Activated naive CD8-positive, alpha-beta T cell (primary cell): ENCODE measurements around the gene TGM1.

Source experiments
- H3K27ac Mint-ChIP-seq: one replicate; pipeline ENCODE4 v1.8.0; 2021; ENCODE audit warnings: mixed read lengths
- H3K27me3 Mint-ChIP-seq: one replicate; pipeline ENCODE4 v1.8.0; 2021; ENCODE audit warnings: mixed read lengths
- H3K36me3 Mint-ChIP-seq: one replicate; pipeline ENCODE4 v1.8.0; 2021; ENCODE audit warnings: mixed read lengths
- H3K4me1 Mint-ChIP-seq: one replicate; pipeline ENCODE4 v1.8.0; 2021; ENCODE audit warnings: low read depth, mixed read lengths
- H3K4me3 Mint-ChIP-seq: one replicate; pipeline ENCODE4 v1.8.0; 2021; ENCODE audit warnings: mild to moderate bottlenecking, mixed read lengths
- H3K9me3 Mint-ChIP-seq: one replicate; pipeline ENCODE4 v1.8.0; 2021; ENCODE audit warnings: low read depth, mixed read lengths

TGM1 gene

DNA sequence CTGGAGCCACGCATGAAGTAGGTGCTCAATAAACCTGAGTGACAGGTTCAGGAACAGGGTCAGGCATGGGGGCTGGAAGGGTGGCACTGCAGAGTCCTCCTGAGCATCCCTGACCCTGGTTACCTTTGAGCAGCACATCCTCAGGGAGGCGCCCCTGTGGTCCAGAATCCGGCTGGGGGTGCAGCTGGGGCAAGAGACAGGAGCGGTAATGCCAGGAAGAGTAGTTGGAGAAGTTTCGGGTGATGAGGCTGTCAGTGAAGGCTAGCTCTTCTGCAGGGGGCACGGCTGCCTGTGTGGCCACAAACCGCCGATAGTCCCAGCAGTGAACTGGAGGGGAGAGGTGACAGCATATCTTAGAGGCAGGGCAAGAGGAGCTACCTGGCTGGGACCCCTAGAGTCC, 6.4 kb upstream of the TGM1 start:
- peaks cover 33% of the 10 kb centered on the region for H3K4me1 Mint-ChIP-seq
- peaks cover 5% of the 10 kb centered on the region for H3K36me3 Mint-ChIP-seq
- no peak overlapping the region for H3K4me3 Mint-ChIP-seq
- no peaks in the 10 kb centered on the region for H3K9me3 Mint-ChIP-seq
- H3K27me3 Mint-ChIP-seq, result no peaks in the 10 kb centered on the region
- H3K27ac Mint-ChIP-seq, result peak overlapping the region; percentile 34

DNA sequence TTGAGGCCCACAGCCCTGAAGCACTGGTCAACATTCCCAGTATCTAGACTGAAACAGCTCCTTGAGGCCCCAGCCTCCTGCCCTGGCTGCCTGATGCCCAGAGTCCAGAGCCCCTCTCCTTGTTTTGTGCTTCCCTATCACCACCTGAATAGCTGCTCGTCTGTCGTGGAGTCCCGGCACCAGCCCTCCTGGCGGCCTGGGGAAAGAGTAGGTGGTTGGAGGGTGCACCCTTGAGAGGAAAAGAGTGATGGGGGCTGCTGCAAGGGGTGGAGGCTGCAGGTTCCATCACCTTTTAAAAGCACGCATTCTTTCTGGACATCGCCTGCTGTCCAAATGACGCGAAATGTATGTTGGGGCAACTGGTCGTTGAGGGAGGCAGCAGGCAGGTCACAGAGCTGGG, 5.2 kb upstream of the TGM1 start:
- H3K4me1 Mint-ChIP-seq, result peaks cover 22% of the 10 kb centered on the region
- no peaks in the 10 kb centered on the region for H3K9me3 Mint-ChIP-seq
- H3K27me3 Mint-ChIP-seq, result no peaks in the 10 kb centered on the region
- H3K36me3 Mint-ChIP-seq, result peaks cover 3% of the 10 kb centered on the region
- no peak overlapping the region for H3K4me3 Mint-ChIP-seq
- H3K27ac Mint-ChIP-seq, result no peak overlapping the region

DNA sequence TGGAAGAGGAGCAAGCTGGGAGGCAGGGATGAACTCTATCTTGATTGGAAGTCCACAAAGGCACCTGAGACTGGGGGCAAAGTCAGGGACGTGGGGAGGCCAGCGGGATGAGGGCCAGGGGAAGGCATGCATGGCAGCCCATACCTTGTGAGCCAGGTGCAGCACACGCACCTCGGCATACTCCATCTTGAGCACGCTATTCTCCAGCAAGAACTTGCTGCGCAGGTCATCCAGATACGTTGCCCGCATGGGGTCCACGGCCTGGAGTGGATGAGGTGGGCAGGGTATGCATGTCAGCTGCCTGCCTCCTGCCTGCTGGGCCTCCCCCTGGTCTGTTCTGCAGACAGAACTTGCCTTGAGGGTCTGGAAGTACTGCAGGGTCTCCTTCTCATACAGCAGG, 4.5 kb upstream of the TGM1 start:
- Mint-ChIP-seq H3K36me3 (peaks cover 4% of the 10 kb centered on the region), H3K27ac (no peak overlapping the region), H3K27me3 (no peaks in the 10 kb centered on the region), H3K4me3 (no peak overlapping the region), H3K4me1 (peaks cover 18% of the 10 kb centered on the region), H3K9me3 (no peaks in the 10 kb centered on the region)

DNA sequence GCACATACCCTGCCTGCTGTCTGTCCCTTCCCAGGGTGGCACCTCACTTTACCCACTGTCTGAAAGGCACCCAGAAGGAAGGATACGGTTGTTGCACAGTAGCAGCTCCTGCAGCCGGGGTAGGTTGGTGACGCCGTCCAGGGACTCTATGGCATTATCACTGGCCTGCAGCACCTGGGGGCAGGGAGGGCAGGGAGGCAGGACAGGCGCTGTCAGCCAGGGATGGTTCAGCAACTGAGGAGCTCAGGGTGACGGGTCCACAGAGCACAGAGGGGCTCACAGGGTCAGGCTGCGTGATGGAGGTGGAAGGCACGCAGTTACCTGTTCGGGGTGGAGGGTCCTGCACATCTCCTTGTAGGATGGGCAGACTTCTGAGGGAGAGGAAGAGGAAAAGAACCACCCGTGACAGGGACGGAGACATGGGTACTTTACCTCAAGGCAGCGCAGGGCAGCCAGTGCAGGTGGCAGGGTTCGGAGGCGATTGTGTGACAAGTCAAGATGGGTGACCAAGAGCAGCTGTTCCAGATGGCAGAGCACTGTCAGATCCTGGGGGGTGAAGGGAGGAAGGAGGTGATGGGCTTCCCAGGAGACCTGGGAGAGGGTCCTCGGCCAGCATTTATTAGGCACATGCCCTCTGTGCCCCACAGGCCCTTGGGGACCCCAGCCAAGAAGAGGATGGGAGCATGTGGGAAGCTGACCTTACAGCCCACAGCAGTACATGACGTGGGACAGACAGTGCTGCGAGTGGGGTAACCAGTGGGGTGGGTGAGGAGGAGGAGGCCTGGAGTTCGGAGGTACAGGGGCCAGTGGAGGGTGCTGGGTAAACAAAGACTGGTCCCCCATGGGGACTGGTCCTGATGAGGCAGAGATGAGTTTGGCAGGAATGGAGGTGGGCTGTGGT, 3.6 kb upstream of the TGM1 start:
- H3K36me3 Mint-ChIP-seq, result peaks cover 5% of the 10 kb centered on the region
- no peaks in the 10 kb centered on the region for H3K27me3 Mint-ChIP-seq
- H3K4me3 Mint-ChIP-seq, result no peak overlapping the region
- no peak overlapping the region for H3K27ac Mint-ChIP-seq
- H3K9me3 Mint-ChIP-seq, result no peaks in the 10 kb centered on the region
- peaks cover 8% of the 10 kb centered on the region for H3K4me1 Mint-ChIP-seq

DNA sequence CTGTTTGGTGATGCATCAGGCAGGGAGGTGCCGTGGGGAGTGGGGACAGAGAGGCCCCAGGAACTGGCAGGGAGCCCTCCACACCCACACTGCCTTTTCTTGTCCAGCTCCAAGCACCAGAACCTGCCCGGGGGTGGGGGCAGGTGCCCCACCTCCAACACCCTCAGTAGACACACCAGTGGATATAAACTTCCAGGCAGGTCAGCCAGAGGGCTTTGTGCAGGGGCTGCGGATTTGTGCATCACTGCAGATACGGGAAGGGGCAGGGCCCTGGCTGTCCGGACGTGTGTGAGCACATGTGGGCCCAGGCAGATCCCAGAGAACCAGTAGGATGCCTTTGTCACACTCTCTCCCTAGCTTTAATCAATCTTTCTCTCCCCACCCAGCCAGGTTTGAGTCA, 1.3 kb upstream of the TGM1 start:
- Mint-ChIP-seq H3K4me1 (peaks cover 2% of the 10 kb centered on the region), H3K4me3 (no peak overlapping the region), H3K36me3 (peaks cover 5% of the 10 kb centered on the region), H3K27ac (no peak overlapping the region), H3K9me3 (no peaks in the 10 kb centered on the region), H3K27me3 (no peaks in the 10 kb centered on the region)

DNA sequence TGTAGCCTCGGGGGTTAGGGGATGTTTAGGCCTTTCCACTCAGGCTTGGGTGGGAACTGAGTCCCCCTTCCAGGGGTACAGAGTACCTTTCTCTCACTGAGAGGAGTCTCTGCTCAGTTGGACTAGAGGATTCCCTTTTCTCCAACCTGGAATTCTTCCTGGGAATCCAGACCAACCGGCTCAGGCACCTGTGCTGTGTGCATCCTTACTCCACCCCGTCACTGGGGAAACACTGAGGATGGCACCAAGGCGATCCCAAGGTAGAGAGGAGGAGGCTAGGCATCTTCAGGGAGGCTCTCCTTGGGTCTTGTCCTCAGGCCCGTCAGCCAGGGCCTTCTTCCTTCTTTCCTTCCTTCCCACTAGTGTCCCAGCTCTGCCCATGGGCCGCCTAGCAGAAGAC, 871 bp upstream of the TGM1 start:
- Mint-ChIP-seq H3K4me1 (peaks cover 2% of the 10 kb centered on the region), H3K4me3 (no peak overlapping the region), H3K27ac (no peak overlapping the region), H3K36me3 (peaks cover 5% of the 10 kb centered on the region), H3K9me3 (no peaks in the 10 kb centered on the region), H3K27me3 (no peaks in the 10 kb centered on the region)

DNA sequence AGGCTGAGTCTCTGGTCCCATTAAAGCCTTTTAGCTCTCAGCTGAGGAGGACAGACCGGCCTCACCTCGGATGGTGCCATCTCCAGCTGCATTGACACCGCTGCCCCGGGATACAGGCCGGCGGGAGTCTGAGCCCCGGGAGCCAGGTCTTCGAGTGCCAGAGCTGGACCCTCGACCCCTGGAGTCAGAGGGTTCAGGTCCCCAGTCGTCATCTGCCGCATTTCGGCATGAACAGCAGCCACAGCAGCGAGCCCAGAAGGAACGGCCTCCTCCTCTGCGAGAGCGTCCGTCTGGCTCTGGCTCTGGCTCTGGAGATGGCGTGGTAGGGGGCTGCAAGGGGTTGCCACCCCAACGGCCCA, 1.0 kb downstream of the TGM1 start:
- H3K27ac Mint-ChIP-seq, result no peak overlapping the region
- H3K36me3 Mint-ChIP-seq, result peaks cover 2% of the 10 kb centered on the region
- H3K9me3 Mint-ChIP-seq, result no peaks in the 10 kb centered on the region
- H3K4me1 Mint-ChIP-seq, result peaks cover under 1% of the 10 kb centered on the region
- no peaks in the 10 kb centered on the region for H3K27me3 Mint-ChIP-seq
- H3K4me3 Mint-ChIP-seq, result no peak overlapping the region

DNA sequence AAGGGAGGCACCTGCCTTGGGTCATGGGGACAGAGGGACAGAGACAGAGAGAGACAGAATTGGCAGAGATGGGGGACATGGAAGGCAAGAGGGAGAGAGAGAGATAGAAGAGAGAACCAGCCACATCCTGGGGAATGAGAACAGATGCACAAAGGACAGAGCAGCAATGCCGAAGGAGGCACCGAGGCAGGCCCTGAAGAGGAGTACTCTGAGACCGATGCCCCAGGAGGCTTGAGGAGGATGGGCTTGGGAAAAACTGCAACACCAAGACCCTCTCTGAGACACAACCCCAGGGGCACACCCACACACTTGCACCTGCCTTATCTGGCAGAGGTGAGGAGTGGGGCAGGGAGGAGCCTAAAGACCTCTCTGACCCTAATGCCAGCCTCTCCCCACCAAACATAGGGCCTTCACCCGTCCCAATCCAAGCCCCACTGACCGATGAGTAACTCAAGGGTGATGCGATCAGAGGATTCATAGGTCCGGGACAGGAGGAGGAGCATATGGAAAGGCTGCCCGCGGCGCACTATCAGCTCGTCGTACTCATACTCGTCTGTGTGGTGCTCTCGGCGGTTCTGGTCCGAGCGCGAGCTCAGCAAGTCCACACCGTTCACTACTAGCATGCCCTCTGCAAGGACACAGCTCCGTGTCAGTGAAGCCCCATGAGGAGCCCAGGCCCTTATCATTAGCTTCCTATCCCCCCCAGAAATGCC, 1.6 kb downstream of the TGM1 start:
- H3K27ac Mint-ChIP-seq, result no peak overlapping the region
- H3K4me3 Mint-ChIP-seq, result no peak overlapping the region
- H3K9me3 Mint-ChIP-seq, result no peaks in the 10 kb centered on the region
- H3K4me1 Mint-ChIP-seq, result no peaks in the 10 kb centered on the region
- no peaks in the 10 kb centered on the region for H3K27me3 Mint-ChIP-seq
- H3K36me3 Mint-ChIP-seq, result peaks cover 2% of the 10 kb centered on the region

DNA sequence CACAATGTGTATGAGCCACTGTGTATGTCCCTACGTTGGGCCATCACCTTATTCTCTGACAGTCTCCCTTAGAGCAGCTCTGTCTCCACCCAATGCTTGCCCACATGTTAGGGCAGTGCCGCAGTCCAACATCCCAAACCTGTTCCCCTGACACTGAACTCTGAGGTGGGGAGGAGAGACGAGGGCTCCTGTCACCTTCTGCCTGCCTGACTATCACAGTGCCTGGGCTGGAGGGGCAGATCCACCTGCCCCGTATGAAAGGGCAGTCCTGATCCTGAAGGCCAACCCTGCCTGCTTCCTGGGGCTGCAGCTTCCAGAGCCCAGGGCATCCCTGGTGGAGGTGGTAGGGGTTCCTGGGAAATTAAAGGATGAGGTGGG, 2.2 kb downstream of the TGM1 start:
- Mint-ChIP-seq H3K36me3 (peaks cover 2% of the 10 kb centered on the region), H3K9me3 (no peaks in the 10 kb centered on the region), H3K27me3 (no peaks in the 10 kb centered on the region), H3K4me1 (no peaks in the 10 kb centered on the region), H3K27ac (no peak overlapping the region), H3K4me3 (no peak overlapping the region)

DNA sequence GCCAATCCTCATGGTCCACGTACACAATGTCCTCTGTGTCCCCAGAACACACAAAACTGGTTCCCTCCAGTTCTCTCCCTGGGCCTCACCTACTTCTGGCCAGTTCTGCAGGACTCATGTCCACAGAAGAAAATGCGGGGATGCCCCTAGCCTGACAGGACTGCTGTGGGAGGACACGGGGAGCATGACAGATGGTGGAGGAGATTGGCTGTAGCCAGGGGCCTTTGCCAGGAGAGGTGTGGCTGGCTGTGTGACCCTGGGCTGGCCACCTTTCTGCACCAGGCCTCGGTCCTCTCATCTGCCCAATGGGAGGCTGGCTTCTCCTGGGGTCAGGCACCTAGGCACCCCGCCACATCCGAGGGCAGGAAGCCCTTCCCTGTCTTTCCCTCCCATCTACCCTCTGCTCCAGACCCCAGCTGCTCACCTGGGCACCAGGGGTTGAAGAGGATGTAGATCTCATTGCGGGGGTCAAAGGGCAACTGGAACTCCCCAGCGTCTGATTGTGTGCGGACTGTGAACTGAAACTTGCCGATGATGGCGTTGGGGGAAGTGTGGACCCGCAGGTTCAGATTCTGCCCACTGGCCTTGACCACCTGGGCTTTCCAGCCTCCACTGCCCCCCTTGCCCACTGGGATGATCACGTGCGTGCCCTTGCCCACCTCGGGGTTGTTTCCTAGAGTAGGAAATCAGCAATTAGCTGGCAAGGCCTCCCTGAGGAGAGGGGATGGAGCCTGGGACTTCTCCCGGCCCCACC, 2.8 kb downstream of the TGM1 start:
- no peaks in the 10 kb centered on the region for H3K9me3 Mint-ChIP-seq
- H3K4me1 Mint-ChIP-seq, result no peaks in the 10 kb centered on the region
- no peak overlapping the region for H3K27ac Mint-ChIP-seq
- no peak overlapping the region for H3K4me3 Mint-ChIP-seq
- H3K36me3 Mint-ChIP-seq, result peaks cover 2% of the 10 kb centered on the region
- H3K27me3 Mint-ChIP-seq, result no peaks in the 10 kb centered on the region

DNA sequence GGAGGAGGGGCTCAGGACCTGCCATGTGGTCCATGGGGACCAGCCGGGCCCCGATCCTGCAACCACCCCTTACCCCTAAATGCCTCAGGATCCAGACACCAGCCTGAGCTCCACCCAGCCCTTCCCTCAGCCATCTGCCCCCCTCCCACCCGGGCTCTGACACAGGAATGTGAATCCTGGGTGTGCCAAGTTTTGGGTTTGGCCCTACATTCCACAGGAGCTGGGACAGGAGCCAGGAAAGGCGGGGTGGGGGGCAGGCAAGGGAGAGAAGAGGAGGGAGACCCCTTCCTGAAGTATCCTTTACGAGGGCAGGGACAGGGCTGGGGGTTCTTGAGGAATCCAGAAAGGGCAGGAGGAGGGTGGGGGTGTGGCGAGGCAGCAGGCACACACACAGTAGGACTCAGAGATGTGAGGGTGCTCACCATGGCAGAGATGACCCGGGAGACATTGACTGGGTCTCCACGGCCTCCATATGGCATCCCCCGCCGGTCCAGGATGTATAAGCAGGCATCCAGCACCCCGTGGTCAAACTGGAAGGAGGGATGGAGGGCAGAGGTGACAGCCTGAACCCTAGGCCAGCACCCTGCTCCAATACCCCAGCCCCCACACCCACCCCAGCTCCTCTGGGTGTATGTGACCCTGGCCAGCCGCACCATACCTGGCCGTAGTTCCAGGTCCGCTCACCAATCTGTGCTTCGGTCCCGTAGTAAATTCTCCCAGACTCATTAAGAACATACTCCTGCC, 3.5 kb downstream of the TGM1 start:
- no peak overlapping the region for H3K27ac Mint-ChIP-seq
- H3K4me1 Mint-ChIP-seq, result no peaks in the 10 kb centered on the region
- no peaks in the 10 kb centered on the region for H3K9me3 Mint-ChIP-seq
- H3K27me3 Mint-ChIP-seq, result no peaks in the 10 kb centered on the region
- H3K4me3 Mint-ChIP-seq, result no peak overlapping the region
- H3K36me3 Mint-ChIP-seq, result peaks cover 4% of the 10 kb centered on the region

DNA sequence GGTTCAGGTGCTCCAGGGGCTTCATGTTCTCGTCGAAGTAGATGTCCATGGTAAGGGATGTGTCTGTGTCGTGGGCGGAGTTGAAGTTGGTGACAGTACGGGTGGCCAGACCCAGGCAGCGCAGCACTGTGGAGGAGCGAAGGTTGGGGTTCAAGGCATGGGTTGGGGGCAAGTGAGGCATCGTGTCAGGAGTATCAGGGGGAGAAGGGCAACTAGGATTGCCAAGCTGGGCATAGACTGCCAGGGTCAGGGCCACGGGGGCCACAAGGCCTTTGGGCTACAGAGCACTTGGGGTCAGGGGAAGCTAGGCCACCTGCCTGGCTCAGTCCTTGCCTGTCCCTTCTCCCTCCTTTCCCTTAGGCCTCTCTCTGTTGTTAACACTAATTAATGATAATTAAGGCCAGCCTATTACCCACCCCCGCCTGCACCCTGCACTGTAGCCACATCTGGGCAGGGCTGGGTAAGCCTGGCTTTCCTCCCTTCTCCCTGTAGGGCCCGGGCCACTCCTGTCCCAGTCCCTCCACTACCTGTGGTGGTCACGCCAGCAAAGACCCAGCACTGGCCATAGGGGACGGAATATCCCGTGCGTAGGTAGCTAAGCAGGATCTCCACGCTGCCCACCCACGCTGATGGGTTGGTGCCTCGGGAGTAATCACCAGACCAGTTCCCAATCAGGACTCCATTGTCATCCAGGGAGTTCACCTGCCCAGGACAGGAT, 4.3 kb downstream of the TGM1 start:
- no peaks in the 10 kb centered on the region for H3K9me3 Mint-ChIP-seq

DNA sequence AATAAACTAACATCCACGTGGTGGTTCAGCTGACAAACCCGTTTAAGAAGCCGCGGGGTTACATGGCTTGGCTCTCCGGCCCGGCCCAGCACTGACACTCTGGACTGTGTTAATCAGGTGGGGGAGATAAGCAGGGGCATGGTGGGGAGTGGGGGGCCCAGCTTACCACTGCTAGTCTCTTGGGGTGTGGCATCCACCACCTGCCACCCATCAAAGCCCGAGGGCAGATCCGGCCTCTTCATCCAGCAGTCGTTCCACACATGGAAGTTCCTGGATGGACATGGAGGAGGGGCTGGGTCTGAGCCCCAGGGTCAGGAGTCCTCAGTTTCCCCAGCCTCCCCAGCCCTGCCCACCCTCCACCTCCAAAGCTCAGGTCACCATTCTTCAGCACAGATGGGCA, 4.9 kb downstream of the TGM1 start:
- Mint-ChIP-seq H3K27ac (no peak overlapping the region), H3K4me1 (no peaks in the 10 kb centered on the region), H3K9me3 (no peaks in the 10 kb centered on the region), H3K36me3 (peaks cover 4% of the 10 kb centered on the region), H3K27me3 (no peaks in the 10 kb centered on the region), H3K4me3 (no peak overlapping the region)

More for the DNA sequence above, 4.3 kb downstream of the TGM1 start:
- Mint-ChIP-seq H3K27ac (no peak overlapping the region), H3K27me3 (no peaks in the 10 kb centered on the region), H3K4me1 (no peaks in the 10 kb centered on the region), H3K4me3 (no peak overlapping the region), H3K36me3 (peaks cover 4% of the 10 kb centered on the region)

DNA sequence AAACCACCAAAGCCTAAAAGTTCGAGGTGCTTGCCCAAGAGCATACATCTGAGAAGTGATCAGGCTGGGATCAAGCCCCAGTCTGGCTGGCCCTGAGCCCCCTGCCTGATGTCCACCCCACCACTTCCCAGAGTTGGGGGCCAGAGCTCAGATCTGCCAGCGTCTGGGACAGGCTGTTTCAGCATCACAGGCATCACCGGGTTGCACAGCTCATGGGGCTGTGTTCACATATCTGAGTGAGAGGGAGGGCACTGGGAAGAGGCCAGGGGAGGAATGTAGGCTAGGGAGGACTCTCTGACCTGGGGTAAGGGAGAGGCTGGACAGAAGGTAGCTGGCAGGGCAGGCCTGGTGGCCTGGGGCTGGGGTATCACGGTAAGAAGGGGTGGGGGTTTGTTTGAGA, 6.0 kb downstream of the TGM1 start:
- no peaks in the 10 kb centered on the region for H3K9me3 Mint-ChIP-seq
- H3K4me3 Mint-ChIP-seq, result no peak overlapping the region
- H3K27me3 Mint-ChIP-seq, result no peaks in the 10 kb centered on the region
- no peak overlapping the region for H3K27ac Mint-ChIP-seq
- no peaks in the 10 kb centered on the region for H3K4me1 Mint-ChIP-seq
- H3K36me3 Mint-ChIP-seq, result peaks cover 2% of the 10 kb centered on the region
